ENCODE results near the gene PELI1.

- TF ChIP-seq ZBTB7A (tag by site-specific recombination; IDR thresholded peaks at IDR 0.05; ENCODE audit: low read depth): no peak
- no peak for TF ChIP-seq CTCF (tag by site-specific recombination; IDR thresholded peaks at IDR 0.05)
- no peak for TF ChIP-seq ZNF639 (tag by site-specific recombination; IDR thresholded peaks at IDR 0.05)
- no peak for TF ChIP-seq ZBTB8A (tag by site-specific recombination; IDR thresholded peaks at IDR 0.05)
- TF ChIP-seq ZNF221 (tag by site-specific recombination; IDR thresholded peaks at IDR 0.05; ENCODE audit: borderline replicate concordance): no peak
- no peak for TF ChIP-seq ZNF223 (tag by site-specific recombination; IDR thresholded peaks at IDR 0.05)
- TF ChIP-seq YY2 (tag by site-specific recombination; IDR thresholded peaks at IDR 0.05): no peak
- TF ChIP-seq ZNF423 (tag by site-specific recombination; IDR thresholded peaks at IDR 0.05): no peak
Measured at GRCh38 chr2:64124571-64124970, 19.6 kb downstream of the PELI1 start.
